Hippocampal formation (tissue), 2 donors: ENCODE results near the gene TECTA.
A peak's percentile ranks its signal among the peaks of the same experiment; 100 is the strongest.

Experiments used
- DNase-seq, 2 donors: peaks; one replicate each; lab custom pipeline; 2025; lab: John Stamatoyannopoulos, UW

TECTA gene, protein sequence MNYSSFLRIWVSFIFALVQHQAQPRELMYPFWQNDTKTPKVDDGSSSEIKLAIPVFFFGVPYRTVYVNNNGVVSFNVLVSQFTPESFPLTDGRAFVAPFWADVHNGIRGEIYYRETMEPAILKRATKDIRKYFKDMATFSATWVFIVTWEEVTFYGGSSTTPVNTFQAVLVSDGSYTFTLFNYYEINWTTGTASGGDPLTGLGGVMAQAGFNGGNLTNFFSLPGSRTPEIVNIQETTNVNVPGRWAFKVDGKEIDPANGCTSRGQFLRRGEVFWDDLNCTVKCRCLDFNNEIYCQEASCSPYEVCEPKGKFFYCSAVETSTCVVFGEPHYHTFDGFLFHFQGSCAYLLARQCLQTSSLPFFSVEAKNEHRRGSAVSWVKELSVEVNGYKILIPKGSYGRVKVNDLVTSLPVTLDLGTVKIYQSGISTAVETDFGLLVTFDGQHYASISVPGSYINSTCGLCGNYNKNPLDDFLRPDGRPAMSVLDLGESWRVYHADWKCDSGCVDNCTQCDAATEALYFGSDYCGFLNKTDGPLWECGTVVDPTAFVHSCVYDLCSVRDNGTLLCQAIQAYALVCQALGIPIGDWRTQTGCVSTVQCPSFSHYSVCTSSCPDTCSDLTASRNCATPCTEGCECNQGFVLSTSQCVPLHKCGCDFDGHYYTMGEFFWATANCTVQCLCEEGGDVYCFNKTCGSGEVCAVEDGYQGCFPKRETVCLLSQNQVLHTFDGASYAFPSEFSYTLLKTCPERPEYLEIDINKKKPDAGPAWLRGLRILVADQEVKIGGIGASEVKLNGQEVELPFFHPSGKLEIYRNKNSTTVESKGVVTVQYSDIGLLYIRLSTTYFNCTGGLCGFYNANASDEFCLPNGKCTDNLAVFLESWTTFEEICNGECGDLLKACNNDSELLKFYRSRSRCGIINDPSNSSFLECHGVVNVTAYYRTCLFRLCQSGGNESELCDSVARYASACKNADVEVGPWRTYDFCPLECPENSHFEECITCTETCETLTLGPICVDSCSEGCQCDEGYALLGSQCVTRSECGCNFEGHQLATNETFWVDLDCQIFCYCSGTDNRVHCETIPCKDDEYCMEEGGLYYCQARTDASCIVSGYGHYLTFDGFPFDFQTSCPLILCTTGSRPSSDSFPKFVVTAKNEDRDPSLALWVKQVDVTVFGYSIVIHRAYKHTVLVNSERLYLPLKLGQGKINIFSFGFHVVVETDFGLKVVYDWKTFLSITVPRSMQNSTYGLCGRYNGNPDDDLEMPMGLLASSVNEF (N-terminal part only)

DNA sequence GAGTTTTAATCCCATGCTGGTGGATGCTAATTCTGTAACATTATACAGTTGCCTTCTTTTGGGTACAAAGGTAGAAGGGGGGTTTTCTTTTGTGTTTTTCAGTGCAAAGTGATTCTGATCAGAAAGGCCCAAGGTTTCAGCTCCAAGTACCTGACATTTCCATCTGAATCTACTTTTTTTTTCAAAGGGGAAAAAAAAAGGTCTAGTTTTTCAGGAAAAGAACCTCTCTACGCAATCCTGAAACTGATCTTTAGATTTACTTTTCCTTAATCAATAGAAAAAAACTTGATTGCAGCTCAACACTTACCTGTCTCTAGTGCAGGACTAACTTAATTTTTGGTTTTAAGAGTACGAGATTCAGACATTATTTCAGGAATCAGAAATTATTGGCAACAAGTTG, at the start of gene TECTA:
TSS of gene TECTA (plus strand) at position 301 of the 400 bp plus-strand sequence. CDS start 1,423 bp downstream, outside the sequence.
- DNase-seq, result no peak

DNA sequence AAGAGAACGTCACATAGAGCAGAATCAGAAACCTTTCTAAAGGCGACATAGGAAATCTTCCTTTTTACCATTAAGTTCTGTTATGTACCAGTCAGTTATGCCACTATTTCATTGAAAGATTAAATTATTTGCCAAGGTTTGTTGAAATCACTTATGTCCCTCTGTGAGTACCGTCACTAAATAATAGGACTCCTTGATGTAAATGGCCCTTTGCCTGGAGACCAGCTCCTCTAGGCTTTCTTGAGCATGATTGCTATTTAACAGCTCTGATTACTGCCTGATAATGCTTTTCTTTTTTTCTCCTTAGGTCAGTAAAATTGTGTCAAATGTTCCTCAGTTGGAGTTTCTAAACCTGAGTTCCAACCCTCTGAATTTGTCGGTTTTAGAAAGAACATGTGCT, 47.8 kb upstream of the TECTA start:
- no peak for DNase-seq

DNA sequence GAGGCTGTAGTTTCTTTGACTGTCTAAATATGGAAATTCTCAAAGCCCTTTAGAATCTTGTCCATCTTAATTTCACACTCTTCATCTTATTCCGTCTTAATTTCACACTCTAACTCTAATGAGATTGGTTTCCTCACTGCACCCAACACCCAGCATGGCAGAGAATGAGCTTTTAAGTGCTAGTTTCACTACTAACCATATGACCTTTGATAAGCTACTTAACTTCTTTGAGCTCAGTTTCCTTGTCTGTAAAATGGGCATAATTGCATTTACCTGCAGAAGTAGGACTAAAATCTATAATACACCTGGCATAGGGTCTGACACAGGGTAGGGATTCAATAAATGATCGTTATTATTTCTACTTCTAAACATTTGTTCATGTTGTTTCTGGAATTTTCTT, 46.8 kb upstream of the TECTA start:
- DNase-seq, result no peak

DNA sequence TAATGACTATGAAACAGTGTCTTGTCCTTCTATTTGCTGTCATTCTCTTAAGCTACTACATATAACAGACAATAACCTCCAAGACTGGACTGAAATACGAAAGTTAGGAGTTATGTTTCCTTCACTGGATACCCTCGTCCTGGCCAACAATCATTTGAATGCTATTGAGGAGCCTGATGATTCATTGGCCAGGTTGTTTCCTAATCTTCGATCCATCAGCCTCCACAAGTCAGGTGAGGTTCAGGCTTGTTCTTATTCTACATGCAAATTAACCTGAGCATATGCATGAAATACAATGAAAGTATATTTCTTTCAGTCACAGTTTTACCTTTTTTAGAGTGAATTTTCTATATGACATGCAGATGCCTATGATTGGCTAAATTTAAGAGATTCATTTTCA, 46.0 kb upstream of the TECTA start:
- DNase-seq, result no peak

DNA sequence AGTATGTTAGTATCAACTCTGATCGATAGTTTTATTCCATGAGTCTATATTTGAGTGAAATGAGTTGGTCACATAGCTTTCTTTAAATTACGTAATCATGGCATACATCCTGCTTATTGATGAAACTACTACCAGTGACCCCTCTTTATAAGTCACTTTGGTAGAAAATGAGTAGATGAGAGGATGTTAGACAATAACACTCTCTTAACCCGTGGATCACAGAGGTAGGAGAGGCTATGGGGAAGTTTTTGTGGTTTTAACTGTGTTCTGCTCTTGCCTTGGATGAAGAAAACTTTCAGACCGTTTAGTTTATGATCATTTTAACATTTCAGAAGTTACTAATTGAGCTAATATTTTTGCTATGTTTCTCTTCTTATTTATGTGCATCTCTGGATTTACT, 43.1 kb upstream of the TECTA start:
- no peak for DNase-seq

DNA sequence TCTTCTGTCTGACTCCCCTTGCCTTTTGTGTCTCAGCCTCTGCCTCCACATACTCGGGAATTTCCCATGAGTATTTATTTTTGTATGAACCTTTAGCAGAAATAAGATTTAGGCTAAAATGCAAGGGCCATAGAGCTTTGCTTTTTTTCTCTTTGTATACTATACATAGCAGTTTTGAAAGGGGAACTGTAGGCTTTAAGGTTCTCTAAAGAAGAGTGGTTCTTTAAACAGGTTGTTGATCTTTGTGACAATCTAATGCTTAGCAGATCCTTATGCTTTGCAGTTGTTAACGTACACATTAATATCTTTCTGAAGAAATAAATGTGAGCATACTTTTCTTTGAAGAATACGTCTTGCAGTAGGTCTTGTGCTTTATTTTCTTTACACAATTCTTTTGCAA, 42.1 kb upstream of the TECTA start:
- no peak for DNase-seq

DNA sequence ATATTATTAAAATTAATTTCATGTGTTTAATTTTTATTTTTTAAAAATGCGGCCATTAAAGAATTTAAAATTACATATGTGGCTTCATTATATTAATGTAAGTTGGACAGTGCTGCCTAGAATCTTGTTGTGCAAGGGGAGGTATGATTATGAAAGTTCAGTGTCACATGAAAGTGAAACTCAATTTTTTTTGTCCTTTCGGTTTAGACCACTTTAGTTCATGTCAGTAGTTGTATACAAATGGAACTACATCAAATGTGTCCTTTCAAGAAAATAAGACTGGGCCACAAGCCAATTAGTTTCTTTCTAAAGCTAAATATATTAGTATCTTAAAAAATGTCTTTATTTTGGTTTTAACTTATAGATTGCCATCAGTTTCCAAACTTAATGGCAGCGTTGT, 41.4 kb upstream of the TECTA start:
- DNase-seq, result no peak

DNA sequence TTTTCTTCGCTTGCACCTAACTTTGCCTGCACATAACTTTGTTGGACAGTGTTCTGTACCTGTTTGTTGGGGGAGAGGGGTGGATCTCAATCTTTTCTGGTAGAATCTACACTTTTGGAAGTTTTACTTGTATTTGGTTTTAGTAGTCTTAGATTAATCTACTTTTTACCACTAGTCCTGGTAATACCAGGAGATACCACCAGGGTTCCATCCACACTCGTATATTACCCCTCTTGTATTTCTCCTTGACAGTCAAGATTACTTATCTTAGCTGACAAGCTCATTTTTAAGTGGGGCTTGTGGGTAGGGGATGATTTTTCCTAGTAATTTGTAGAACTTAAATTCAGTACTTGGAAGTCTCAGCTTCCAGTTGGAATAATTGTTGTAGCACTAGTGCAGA, 37.3 kb upstream of the TECTA start:
- DNase-seq, result no peak

DNA sequence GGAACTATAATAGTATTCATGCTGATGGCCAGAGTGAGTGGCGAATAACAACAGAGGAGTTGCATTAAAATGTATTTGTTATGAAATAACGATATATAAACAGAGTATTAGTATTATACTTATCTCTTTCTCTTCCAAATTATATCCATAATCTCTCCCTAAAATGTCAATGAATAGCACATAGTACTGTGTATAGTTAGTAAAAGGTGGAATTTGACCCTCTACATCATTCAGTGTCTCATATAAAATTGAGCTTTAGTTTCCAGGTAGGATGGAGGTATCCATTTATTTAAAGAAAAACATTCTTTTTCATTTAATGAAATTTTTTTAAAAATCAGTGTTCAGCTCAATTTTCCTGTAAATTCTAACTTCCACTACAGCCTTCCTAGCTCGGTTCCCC, 34.4 kb upstream of the TECTA start:
- DNase-seq, result no peak

DNA sequence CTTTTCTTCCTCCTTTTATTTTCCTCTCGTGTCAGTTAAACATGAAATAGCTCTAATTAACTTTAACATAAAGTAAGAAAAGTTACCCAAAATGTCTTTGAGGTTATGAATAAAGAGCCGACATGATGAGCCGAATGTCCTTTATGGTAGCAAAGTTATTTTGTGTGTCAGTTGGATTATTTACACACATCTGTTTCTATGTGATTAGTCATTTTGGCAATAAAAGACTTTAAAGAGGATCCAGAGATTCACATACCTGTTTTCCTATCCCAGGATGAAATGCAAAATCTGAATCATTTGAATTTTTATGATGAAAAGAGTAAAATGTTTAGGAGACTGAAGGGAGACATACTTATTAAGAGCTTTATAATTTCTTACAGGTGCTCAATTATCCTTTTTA, 34.0 kb upstream of the TECTA start:
- no peak for DNase-seq

DNA sequence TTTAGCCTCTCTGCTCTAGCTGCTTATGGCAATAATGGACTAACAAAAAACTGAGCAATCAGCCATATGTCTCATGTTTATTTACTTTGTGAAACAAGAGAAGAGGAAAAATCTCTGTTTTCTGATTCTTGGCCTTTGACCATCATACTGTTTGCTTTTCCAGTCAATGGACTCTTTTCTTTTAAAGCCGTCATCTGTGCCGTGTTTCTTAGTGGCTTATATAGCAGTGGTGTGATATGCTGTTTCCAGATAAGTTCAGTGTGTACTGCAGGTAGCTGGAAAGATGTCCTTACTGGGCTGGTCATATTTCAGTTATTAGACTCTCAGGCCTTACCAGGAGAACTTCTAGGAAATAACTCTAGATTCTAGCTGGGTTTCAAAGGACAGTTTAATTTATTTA, 33.6 kb upstream of the TECTA start:
- no peak for DNase-seq

DNA sequence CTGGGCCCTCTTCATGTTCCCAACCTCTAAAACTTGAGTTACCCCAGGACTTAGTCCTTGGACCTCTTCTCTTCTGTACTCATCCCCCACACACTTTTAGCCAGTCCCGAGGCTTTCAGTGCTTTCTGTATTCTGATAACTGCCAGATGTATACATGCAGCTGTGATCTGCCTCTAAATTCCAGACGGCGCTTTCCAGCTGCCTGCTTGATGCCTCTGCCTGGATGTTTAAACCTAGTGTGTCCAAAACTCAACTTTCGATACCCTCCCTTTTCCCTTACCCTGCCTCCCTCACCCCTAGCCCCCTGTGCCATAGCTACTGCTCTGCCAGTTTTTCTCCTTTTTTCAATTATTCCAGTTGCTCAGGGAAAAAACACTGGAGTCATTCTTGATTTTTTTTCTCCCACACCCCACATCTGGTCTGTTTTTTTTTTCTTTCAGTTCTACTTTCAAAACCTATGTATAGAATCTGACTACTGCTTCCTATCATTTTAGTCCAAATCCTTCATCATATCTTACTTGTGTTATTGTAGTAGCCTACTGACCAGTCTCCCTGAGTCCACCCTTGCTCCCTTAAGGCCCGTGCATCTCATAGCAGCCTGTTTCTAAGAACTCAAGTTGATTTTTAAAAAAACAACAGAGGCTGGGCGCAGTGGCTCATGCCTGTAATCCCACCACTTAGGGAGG, 32.9 kb upstream of the TECTA start:
- no peak for DNase-seq

DNA sequence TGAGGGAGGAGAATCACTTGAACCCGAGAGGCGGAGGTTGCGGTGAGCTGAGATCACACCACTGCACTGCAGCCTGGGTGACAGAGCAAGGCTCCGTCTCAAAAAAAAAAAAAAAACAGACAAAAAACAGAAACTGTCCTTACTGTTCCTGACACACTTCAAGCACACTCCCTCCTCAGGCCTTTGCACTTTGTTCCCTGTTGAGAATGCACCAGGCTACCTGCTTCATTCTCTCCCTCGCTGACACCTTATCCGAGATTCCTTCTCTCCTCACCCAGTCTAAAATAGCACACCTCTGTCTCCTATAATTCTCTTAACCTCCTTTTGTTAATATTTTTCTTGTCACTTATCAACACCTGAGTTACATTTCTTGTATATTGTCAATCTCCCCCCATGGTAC, 32.3 kb upstream of the TECTA start:
- DNase-seq, result no peak

DNA sequence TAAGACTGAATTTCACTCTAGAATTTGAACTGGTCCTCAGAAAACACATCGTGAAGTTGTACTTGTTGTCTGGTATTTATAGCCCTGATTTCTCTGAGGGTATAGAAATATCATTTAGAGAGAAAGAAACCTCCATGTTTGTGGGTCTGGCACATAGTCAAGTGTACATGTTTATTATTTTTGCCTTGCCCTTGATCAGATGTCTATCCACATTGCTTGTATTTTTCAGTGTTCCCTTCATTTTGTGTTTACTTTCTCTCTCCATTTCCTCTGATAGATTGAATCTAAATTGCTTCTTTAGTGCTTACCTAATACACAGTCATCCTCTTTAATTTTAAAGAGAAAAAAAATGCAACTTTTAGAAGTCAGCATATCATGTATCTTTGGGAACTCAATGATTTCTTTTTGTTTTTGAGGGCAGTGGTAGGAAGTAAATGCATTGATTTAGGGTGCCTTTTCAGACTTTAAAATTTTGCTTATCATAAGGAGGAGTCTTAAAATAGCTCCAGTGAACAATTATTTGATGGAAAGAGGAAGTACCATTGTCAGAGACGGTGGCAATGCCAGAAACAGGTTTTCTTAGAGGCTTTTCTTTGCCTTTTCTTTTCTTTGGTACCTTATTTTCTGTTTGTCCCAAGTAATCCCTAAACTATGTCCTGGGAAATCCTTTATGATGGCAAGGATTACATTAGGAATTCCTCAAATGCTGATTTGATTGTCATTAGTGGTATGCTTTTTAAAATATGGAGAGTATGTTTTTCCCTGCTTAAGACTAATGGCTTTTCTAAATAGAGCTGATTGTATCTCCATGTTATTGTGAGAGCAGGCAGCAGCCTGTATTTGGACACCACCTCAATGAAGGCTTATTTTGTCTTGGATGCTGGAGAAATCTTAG, 29.8 kb upstream of the TECTA start:
- no peak for DNase-seq

DNA sequence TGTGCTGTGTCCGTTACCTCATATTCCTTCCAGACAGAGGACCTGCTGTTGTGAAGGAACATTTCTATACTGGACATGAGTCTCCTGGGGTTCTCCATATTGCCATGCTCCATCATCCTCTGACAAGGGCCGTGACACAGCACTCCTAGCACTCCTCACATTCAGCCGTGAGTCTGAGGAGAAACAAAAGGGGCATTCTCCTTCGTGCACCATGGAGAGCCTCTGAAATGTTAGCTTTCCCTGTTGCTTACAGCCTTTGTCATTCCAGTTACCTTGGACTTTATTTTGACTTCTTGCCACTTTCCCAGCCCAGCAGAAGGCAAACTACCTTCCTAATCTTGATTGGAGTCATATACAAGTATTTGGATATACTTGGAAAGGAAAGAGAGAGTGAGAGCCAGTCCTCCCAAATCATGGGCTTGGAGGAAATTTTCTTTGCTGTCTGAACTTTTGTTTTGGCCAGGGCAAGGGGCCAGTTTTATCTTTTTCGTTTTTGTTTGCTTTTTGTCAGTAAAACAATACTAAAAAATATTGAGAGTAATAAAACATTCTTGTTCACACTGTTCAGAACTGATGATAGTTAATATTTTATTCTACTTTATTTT, 29.1 kb upstream of the TECTA start:
- DNase-seq, result peak in 1 of 2 donors; percentile 29

DNA sequence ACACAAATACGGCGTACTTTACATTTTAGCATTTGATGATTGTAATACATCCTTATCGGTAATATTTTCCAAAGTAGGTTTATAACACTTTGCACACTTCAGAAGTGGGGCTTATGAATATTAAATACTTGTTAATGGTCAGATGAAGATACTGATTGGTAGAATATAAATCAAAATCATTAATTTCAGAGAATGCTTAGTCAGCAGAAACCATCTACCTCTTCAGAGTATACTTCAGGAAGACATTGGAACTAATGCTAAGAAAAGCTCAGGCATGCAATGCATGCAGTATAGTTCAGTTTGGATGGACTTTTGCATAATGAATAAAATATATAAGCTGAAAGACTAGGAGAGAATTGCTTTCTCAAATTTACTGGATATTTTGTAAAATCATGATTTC, 19.7 kb upstream of the TECTA start:
- no peak for DNase-seq

DNA sequence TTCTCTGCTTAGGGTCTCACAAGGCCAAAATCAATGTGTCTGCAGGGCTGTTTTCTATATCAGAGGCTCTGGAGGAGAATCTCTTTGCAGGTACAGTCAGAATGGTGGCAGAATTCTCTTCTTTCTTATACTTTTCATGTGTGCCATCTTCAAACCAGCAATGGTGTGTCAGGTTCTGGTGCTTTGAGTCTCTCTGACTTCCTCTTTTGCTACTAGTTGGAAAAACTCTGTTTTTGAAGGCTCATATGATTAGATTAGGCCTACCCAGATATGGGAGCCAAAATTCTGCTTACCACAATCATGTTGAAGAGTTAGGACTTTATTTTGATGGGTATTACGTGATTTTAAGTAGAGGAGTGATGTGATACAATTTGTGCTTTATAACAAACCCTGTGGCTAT, 18.8 kb upstream of the TECTA start:
- no peak for DNase-seq

DNA sequence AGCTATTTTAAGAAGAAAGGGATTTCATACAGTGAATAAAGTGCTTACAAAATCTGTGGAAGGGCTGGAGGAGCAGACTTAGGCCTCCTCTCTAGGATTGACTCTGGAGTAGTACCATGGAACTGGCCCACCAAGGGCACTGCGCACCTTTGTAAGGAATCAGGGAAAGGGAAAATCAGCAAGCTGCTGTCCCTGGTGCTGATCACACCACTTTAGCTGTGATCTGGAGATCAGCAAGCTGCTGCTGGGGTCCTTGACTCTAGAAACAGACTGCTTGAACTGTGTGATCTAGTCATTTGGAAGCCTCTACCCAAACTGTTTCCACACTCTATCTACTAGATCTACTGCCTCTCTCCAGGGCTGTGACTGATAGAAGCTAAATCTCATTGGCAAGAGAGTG, 18.4 kb upstream of the TECTA start:
- no peak for DNase-seq

DNA sequence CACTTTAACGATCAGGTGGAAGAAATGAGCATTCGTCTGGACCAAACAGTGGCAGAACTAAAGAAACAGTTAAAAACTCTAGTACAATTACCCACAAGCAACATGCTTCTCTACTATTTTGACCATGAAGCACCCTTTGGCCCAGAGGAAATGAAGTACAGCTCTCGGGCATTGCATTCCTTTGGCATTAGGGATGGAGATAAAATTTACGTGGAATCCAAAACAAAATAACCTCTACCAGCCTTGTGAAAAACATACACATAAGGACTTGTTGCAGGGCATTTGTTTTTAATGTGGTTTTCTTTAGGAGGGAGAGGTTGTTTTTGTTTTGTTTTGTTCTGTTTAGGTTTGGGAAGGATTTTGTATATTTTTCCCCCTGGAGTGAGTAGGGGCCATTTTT, 14.2 kb upstream of the TECTA start:
- no peak for DNase-seq

DNA sequence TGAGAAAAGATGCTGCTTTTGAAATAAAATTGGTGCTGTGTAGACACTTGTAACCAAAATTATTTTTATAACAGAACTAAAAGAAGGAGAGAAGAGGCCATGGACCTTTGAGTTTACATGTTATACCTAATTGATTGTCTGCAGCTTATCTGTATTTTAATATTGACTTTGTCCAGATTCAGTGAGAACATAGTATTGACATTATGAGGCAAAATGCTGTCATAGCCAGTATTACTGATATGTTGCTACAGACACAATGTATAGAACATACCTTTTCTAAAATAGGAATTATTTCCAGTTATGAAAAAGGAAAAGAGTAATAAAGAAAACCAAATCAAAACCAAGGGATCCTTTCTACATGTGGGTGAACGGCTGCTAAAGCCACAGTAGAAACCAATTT, 11.5 kb upstream of the TECTA start:
- DNase-seq, result no peak
